CD1c-positive myeloid dendritic cell (primary cell): ENCODE measurements around the gene TRERF1.

Experiments used
- DNase-seq: peaks from one replicate; pipeline ENCODE4 v3.0.0-alpha.2; 2016; ENCODE audit errors: extremely low spot score

TRERF1 gene

GRCh38 chr6:42190554-42191183, 261.1 kb downstream of the TRERF1 start:
- DNase-seq, result no peak

GRCh38 chr6:42188406-42188805, 263.3 kb downstream of the TRERF1 start:
- DNase-seq, result no peak

GRCh38 chr6:42185597-42185996, 266.1 kb downstream of the TRERF1 start:
- DNase-seq, result no peak

- no peak for DNase-seq
These were observed 267.3 kb downstream of the TRERF1 start for GRCh38 chr6:42184475-42184874.

- no peak for DNase-seq
These were observed 269.6 kb downstream of the TRERF1 start for GRCh38 chr6:42182101-42182500.

GRCh38 chr6:42179945-42180313, 271.8 kb downstream of the TRERF1 start:
- DNase-seq, result peak; percentile 15

GRCh38 chr6:42179261-42179944, 272.3 kb downstream of the TRERF1 start:
- DNase-seq, result no peak

GRCh38 chr6:42177514-42178364, 274.0 kb downstream of the TRERF1 start:
- DNase-seq, result peak; percentile 32

- no peak for DNase-seq
These were observed 274.7 kb downstream of the TRERF1 start for GRCh38 chr6:42176981-42177380.

- DNase-seq, result no peak
These were observed 275.9 kb downstream of the TRERF1 start for GRCh38 chr6:42175860-42176259.
